Posterior vena cava (tissue), 2 donors: ENCODE results near the gene TRUB1. TPM values are rescaled to one million over a fixed set of nuclear protein-coding genes. Genes with fewer than 3 reads are reported as not detected.
"Not testable (repeated sequence)": the region's sequence is repeated elsewhere in the genome, so short reads cannot be mapped to it uniquely, and the experiment has no call there.

Experiments
- DNase-seq: peaks from one replicate; pipeline ENCODE4 v3.0.0-alpha.2; 2020; ENCODE audit warnings: low spot score
- intact Hi-C, 2 donors: fragments of 100-400 bp; cut with DNase I; formaldehyde crosslinking; loops; one replicate each; pipeline versions ENCODE4 v1.14.1 to v1.14.2; 2022 to 2023
- total RNA-seq, 2 donors: library from RNA; stranded (reverse); fragmentation: NEBNext Ultra II Directional; extraction: Animal tissue kit (Norgen Biotek cat#: 25700); gene quantifications; one replicate each; pipeline ENCODE4 v1.2.1, GENCODE V29; 2021
- donor health status: DM: yes; HTN: yes; CAD: no.
- donor health status: DM: yes; HTN: yes; CAD: no.

Gene TRUB1
- total RNA-seq, 2 donors from 2014 or later = 8.2 to 9.8 TPM

GRCh38 chr10:114920459-114920858, 17.5 kb upstream of the TRUB1 start:
- intact Hi-C loops = no loop called here
- DNase-seq = no peak

- no peak for DNase-seq
- intact Hi-C loops = no loop called here
Observed at GRCh38 chr10:114922003-114922402, 16.0 kb upstream of the TRUB1 start.

- intact Hi-C loops = no loop called here
- DNase-seq = no peak
Observed at GRCh38 chr10:114923551-114923950, 14.4 kb upstream of the TRUB1 start.

- intact Hi-C loops = no loop called here
- no peak for DNase-seq
Observed at GRCh38 chr10:114925587-114926586, 12.1 kb upstream of the TRUB1 start.

- no peak for DNase-seq
Observed at GRCh38 chr10:114928818-114929217, 9.2 kb upstream of the TRUB1 start.

GRCh38 chr10:114930320-114930719, 7.7 kb upstream of the TRUB1 start:
- intact Hi-C loops = no loop called here
- no peak for DNase-seq

More at GRCh38 chr10:114928818-114929217, 9.2 kb upstream of the TRUB1 start:
- intact Hi-C loops = no loop called here

GRCh38 chr10:114931072-114931679, 6.8 kb upstream of the TRUB1 start:
- no peak for DNase-seq
- intact Hi-C loops = no loop called here

- no peak for DNase-seq
- intact Hi-C loops = no loop called here
Observed at GRCh38 chr10:114932225-114932624, 5.8 kb upstream of the TRUB1 start.

GRCh38 chr10:114932945-114933344, 5.0 kb upstream of the TRUB1 start:
- no peak for DNase-seq
- intact Hi-C loops = no loop called here

GRCh38 chr10:114933588-114933987, 4.4 kb upstream of the TRUB1 start:
- intact Hi-C loops = no loop called here
- DNase-seq = no peak

- intact Hi-C loops, DNase-seq: not testable (repeated sequence)
Observed at GRCh38 chr10:114933995-114934394, 4.0 kb upstream of the TRUB1 start.

- no peak for DNase-seq
- intact Hi-C loops = no loop called here
Observed at GRCh38 chr10:114938856-114939193, 830 bp downstream of the TRUB1 start.

- intact Hi-C loops = no loop called here
- no peak for DNase-seq
Observed at GRCh38 chr10:114940735-114941134, 2.7 kb downstream of the TRUB1 start.

GRCh38 chr10:114943000-114943399, 5.0 kb downstream of the TRUB1 start:
- no peak for DNase-seq
- intact Hi-C loops = no loop called here

- no peak for DNase-seq
- intact Hi-C loops = no loop called here
Observed at GRCh38 chr10:114953047-114953446, 15.1 kb downstream of the TRUB1 start.

GRCh38 chr10:114955984-114956383, 18.0 kb downstream of the TRUB1 start:
- no peak for DNase-seq
- intact Hi-C loops = no loop called here

- intact Hi-C loops = no loop called here
Observed at GRCh38 chr10:114956466-114956865, 18.5 kb downstream of the TRUB1 start.

GRCh38 chr10:114957122-114957521, 19.1 kb downstream of the TRUB1 start:
- intact Hi-C loops = no loop called here
- DNase-seq = no peak

More at GRCh38 chr10:114956466-114956865, 18.5 kb downstream of the TRUB1 start:
- DNase-seq = no peak

GRCh38 chr10:114957673-114958072, 19.7 kb downstream of the TRUB1 start:
- intact Hi-C loops = no loop called here

GRCh38 chr10:114962441-114962840, 24.4 kb downstream of the TRUB1 start:
- intact Hi-C loops = no loop called here
- no peak for DNase-seq

More at GRCh38 chr10:114957673-114958072, 19.7 kb downstream of the TRUB1 start:
- DNase-seq = no peak

- intact Hi-C loops = no loop called here
- DNase-seq = no peak
Observed at GRCh38 chr10:114963908-114964307, 25.9 kb downstream of the TRUB1 start.
